PC-3 (cell line): ENCODE data around the gene BORCS5. TPM values are rescaled to one million over a fixed set of nuclear protein-coding genes. Genes with fewer than 3 reads are reported as not detected.
A peak's percentile ranks its signal among the peaks of the same experiment; 100 is the strongest.

Source experiments
- ATAC-seq: fragments of 200-7000 bp; cut with Tn5 transposase; 2 replicates; pipeline ENCODE4 v1.9.1; 2020; ENCODE audit warnings: mild to moderate bottlenecking, moderate library complexity
- BruUV-seq: library from RNA; stranded (reverse); fragments of 400-500 nt; replicated peaks from 2 replicates; lab custom pipeline; 2021; lab: Mats Ljungman, UMichigan
- CTCF ChIA-PET: fragments of 300-600 bp; sonication (Branson Sonifier 250); formaldehyde crosslinking; loops from one replicate; lab custom pipeline; 2022; ENCODE audit warnings: antibody characterized with exemption; lab: Charles Lee
- POLR2A ChIA-PET: fragments of 300-600 bp; sonication (Branson Sonifier 250); formaldehyde crosslinking; loops from one replicate; lab custom pipeline; 2022; ENCODE audit warnings: antibody characterized with exemption; ENCODE audit not compliant: unreplicated experiment; lab: Charles Lee
- DNase-seq: peaks from one replicate; pipeline ENCODE4 v3.0.0-alpha.2; 2015
- H2AFZ ChIP-seq: fragments of 300-600 bp; sonication (generic); 2 replicates; pipeline ENCODE4 v1.6.0; 2016; ENCODE audit warnings: antibody characterized with exemption, low read length
- H3F3A ChIP-seq: fragments of 300-600 bp; sonication (generic); one replicate; pipeline ENCODE4 v1.6.0; 2017; ENCODE audit warnings: antibody characterized with exemption, low read length, control low read depth, mild to moderate bottlenecking; ENCODE audit not compliant: unreplicated experiment
- H3K27ac ChIP-seq: fragments of 300-600 bp; sonication (generic); 2 replicates; pipeline ENCODE4 v1.5.1; 2016; ENCODE audit warnings: mild to moderate bottlenecking, low read length
- H3K27me3 ChIP-seq: fragments of 300-600 bp; sonication (generic); 2 replicates; pipeline ENCODE4 v1.6.1; 2016; ENCODE audit warnings: low read length, mixed read lengths
- H3K36me3 ChIP-seq: fragments of 300-600 bp; sonication (generic); 2 replicates; pipeline ENCODE4 v1.6.1; 2016; ENCODE audit warnings: low read depth, mixed run types, low read length, mixed read lengths
- H3K4me1 ChIP-seq: fragments of 300-600 bp; sonication (generic); 2 replicates; pipeline ENCODE4 v1.5.1; 2016; ENCODE audit warnings: low read length; ENCODE audit not compliant: insufficient read depth
- H3K4me2 ChIP-seq: fragments of 300-600 bp; sonication (generic); 2 replicates; pipeline ENCODE4 v1.6.0; 2016; ENCODE audit warnings: low read length
- H3K4me3 ChIP-seq: fragments of 300-600 bp; sonication (generic); 2 replicates; pipeline ENCODE4 v1.5.1; 2016; ENCODE audit warnings: mild to moderate bottlenecking, low read length, mixed read lengths
- H3K79me2 ChIP-seq: fragments of 300-600 bp; sonication (generic); 2 replicates; pipeline ENCODE4 v1.6.1; 2017; ENCODE audit warnings: low read length, mixed read lengths
- H3K9ac ChIP-seq: fragments of 300-600 bp; sonication (generic); 2 replicates; pipeline ENCODE4 v1.6.0; 2016; ENCODE audit warnings: mild to moderate bottlenecking, low read length
- H3K9me2 ChIP-seq: fragments of 300-600 bp; sonication (generic); replicated peaks from 2 replicates; pipeline ENCODE4 v1.6.1; 2016; ENCODE audit warnings: mixed run types, low read length, mixed read lengths
- H3K9me3 ChIP-seq: fragments of 300-600 bp; sonication (generic); 2 replicates; pipeline ENCODE4 v1.6.1; 2016; ENCODE audit warnings: low read length, mixed read lengths
- H4K20me1 ChIP-seq: fragments of 300-600 bp; sonication (generic); 2 replicates; pipeline ENCODE4 v1.6.1; 2016; ENCODE audit warnings: low read length, mixed read lengths
- EZH2 ChIP-seq: fragments of 300-600 bp; sonication (generic); IDR thresholded peaks from one replicate; pipeline ENCODE4 v1.6.1; 2017; ENCODE audit warnings: antibody characterized with exemption, mild to moderate bottlenecking, low read length; ENCODE audit not compliant: unreplicated experiment
- EZH2phosphoT487 ChIP-seq: fragments of 300-600 bp; sonication (generic); IDR thresholded peaks from 2 replicates; pipeline ENCODE4 v1.6.1; 2018; ENCODE audit warnings: mild to moderate bottlenecking, antibody characterized with exemption, low read length, borderline replicate concordance
- intact Hi-C: fragments of 100-400 bp; cut with micrococcal nuclease; formaldehyde crosslinking; loops from 2 replicates; pipeline ENCODE4 v1.9.0; 2023
- total RNA-seq: library from RNA; depleted of rRNA; stranded (reverse); fragments of >200 nt; gene quantifications from 2 replicates; pipeline ENCODE4 v1.2.3, GENCODE V29; 2014
- TF ChIP-seq, protein P1 (sequence below): fragments of 300-600 bp; sonication (generic); conservative IDR thresholded peaks from 2 replicates; pipeline ENCODE4 v1.5.1; 2017; ENCODE audit warnings: antibody characterized with exemption, low read depth, mild to moderate bottlenecking, low read length

BORCS5 gene
- total RNA-seq, 1 experiment from 2014 or later = 2.3 TPM

DNA sequence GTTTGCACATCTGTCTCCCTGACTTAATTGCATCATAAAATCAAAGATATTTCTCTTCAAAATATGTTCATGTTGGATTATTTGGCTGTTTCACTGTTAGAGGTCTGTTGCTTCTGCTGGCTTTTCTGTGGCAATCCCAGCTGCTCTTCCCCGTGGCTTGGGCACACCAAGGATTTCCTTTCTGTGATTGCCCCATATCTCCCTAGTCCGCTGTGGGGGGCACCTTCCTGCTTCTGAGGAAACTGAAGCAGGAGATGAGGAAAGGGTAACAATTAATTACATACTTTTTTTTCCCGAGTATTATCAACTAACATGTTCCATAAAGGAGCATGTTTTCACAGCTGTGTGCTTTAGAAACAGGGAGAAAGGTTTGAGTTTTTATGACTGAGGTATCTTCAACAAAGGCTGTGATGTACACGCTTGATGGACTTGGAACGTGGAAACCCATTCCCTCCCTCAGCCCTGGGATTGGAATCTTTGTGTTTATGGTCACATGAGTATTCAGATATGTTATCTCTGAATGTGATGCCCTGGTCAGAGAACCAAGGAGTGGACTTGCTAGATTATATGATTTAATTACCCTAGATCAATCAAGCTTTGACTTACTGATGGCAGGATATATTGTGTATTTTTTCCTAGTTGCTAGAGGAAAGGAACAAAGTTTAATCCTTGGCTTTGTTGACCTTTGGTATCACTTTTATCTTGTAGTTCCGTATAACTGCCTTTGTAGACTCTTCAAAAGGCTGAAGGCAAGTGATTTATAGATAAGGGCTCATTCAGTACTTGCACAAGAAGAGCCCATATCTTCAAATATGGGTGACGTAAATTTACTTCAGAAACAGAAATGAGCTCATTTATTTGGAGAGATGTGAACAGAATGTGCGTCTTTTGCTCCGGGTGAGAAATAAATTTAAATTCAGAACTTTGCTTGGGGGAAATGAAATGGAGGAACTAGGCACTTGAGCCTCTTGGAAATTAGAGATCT, 46.7 kb downstream of the BORCS5 start:
- H2AFZ ChIP-seq = no peak overlapping the region
- no peak for TF ChIP-seq EZH2phosphoT487
- TF ChIP-seq EZH2 = no peak
- TF ChIP-seq, protein P1, sequence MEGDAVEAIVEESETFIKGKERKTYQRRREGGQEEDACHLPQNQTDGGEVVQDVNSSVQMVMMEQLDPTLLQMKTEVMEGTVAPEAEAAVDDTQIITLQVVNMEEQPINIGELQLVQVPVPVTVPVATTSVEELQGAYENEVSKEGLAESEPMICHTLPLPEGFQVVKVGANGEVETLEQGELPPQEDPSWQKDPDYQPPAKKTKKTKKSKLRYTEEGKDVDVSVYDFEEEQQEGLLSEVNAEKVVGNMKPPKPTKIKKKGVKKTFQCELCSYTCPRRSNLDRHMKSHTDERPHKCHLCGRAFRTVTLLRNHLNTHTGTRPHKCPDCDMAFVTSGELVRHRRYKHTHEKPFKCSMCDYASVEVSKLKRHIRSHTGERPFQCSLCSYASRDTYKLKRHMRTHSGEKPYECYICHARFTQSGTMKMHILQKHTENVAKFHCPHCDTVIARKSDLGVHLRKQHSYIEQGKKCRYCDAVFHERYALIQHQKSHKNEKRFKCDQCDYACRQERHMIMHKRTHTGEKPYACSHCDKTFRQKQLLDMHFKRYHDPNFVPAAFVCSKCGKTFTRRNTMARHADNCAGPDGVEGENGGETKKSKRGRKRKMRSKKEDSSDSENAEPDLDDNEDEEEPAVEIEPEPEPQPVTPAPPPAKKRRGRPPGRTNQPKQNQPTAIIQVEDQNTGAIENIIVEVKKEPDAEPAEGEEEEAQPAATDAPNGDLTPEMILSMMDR = no peak
- no TSS peak for BruUV-seq
- H3K4me2 ChIP-seq = no peak overlapping the region
- DNase-seq (no peak), ATAC-seq (no peak)
- H3K27ac ChIP-seq = no peak overlapping the region
- H3K27me3 ChIP-seq = no peaks in the 10 kb centered on the region
- POLR2A ChIA-PET = no interaction called here
- no peaks in the 10 kb centered on the region for H3K9me3 ChIP-seq
- no peaks in the 10 kb centered on the region for H3F3A ChIP-seq
- intact Hi-C loops = no loop called here
- H3K79me2 ChIP-seq = no peaks in the 10 kb centered on the region
- CTCF ChIA-PET = no interaction called here
- no peak overlapping the region for H3K9ac ChIP-seq
- no peak overlapping the region for H3K4me3 ChIP-seq
- peaks cover 14% of the 10 kb centered on the region for H3K4me1 ChIP-seq
- H3K9me2 ChIP-seq = no peaks in the 10 kb centered on the region
- no peaks in the 10 kb centered on the region for H4K20me1 ChIP-seq
- H3K36me3 ChIP-seq = no peaks in the 10 kb centered on the region

DNA sequence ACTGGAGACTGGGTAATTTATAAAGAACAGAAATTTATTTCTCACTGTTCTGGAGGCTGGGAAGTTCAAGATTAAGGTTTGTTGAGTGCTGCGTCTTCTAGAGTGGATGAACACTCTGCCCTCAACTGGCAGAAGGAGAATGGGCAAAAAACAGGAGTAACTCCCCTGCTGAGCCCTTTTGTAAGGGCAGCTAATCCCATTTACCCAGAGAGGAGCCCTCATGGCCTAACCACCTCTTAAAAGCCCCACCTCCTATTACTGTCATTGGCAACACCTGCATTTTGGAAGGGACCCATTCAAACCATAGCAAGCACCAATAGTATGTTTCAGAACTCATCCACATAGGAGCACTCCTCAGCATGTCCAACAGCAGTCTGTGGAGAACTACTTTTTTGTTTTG, 47.4 kb downstream of the BORCS5 start:
- Histone ChIP-seq H3K79me2 (no peaks in the 10 kb centered on the region), H3K9me2 (no peaks in the 10 kb centered on the region), H2AFZ (no peak overlapping the region), H4K20me1 (no peaks in the 10 kb centered on the region), H3K9me3 (no peaks in the 10 kb centered on the region), H3K4me3 (no peak overlapping the region), H3K4me2 (no peak overlapping the region), H3K9ac (no peak overlapping the region), H3K27ac (no peak overlapping the region), H3K36me3 (no peaks in the 10 kb centered on the region), H3F3A (no peaks in the 10 kb centered on the region), H3K27me3 (no peaks in the 10 kb centered on the region), H3K4me1 (peaks cover 6% of the 10 kb centered on the region; the same call in 1 of the 2 replicates)
- ATAC-seq = no peak
- intact Hi-C loops = no loop called here
- BruUV-seq = no TSS peak
- ChIA-PET CTCF (no interaction called here), POLR2A (no interaction called here)
- TF ChIP-seq EZH2phosphoT487 (no peak), EZH2 (no peak)
- TF ChIP-seq, protein P1 = no peak
- no peak for DNase-seq

DNA sequence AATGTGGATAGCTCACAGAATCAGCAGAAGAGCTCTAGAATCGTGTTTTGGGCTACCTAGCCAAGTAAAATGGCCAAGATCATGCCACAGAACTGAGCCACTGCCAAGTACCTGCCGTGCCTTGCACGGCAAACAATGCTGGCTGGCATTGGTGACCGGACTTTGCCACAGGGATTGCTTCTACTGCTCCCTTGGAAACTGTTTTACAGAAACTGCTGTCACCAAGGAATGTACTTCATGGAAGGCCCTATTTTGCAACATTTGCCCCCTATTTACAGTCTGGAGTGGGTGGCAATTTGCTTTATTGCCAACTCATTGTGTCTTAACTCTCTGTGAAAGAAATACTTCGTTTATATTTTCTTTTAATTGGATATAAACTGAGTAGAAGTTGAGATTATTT, 49.0 kb downstream of the BORCS5 start:
- no peaks in the 10 kb centered on the region for H3K36me3 ChIP-seq
- POLR2A ChIA-PET = no interaction called here
- H2AFZ ChIP-seq = no peak overlapping the region
- no peak overlapping the region for H3K4me3 ChIP-seq
- no peaks in the 10 kb centered on the region for H3K79me2 ChIP-seq
- H3K27me3 ChIP-seq = no peaks in the 10 kb centered on the region
- H3K4me2 ChIP-seq = no peak overlapping the region
- no peaks in the 10 kb centered on the region for H4K20me1 ChIP-seq
- no peaks in the 10 kb centered on the region for H3K9me2 ChIP-seq
- ATAC-seq (peak; percentile 73), DNase-seq (peak; percentile 49)
- H3K4me1 ChIP-seq = 0 out of 2 replicates have a peak, but pooled peaks cover 6% of the 10 kb centered on the region
- no peak overlapping the region for H3K27ac ChIP-seq
- intact Hi-C loops = no loop called here
- CTCF ChIA-PET = no interaction called here
- no peaks in the 10 kb centered on the region for H3K9me3 ChIP-seq
- no TSS peak for BruUV-seq
- no peaks in the 10 kb centered on the region for H3F3A ChIP-seq
- no peak overlapping the region for H3K9ac ChIP-seq
- TF ChIP-seq EZH2phosphoT487 (no peak), EZH2 (no peak)
- TF ChIP-seq, protein P1 = no peak
